Measurements from ENCODE around the gene XYLB. TPM values are rescaled to one million over a fixed set of nuclear protein-coding genes. Genes with fewer than 3 reads are reported as not detected.

XYLB gene
- polyA plus RNA-seq, 3 donors from 2014 or later, result 1.2 to 1.5 (median 1.4) TPM

GRCh38 chr3:38334142-38335055 lies 12.2 kb upstream of the XYLB start:
- H3K4me3 Mint-ChIP-seq, result no peak overlapping the region
- peaks cover 2 to 6% (median 6%) of the 10 kb centered on the region in 3 donors for H3K27me3 Mint-ChIP-seq (ENCODE audit: low read depth in 3 of 3)
- H3K9me3 Mint-ChIP-seq, result peaks cover 0 to 3% (median 0%) of the 10 kb centered on the region in 6 donors
- H3K27ac Mint-ChIP-seq, result no peak overlapping the region
- peaks cover 0 to 2% of the 10 kb centered on the region in 2 donors for H3K4me1 Mint-ChIP-seq
- DNase-seq, result no peak
- H3K36me3 Mint-ChIP-seq, result no peaks in the 10 kb centered on the region

DNA sequence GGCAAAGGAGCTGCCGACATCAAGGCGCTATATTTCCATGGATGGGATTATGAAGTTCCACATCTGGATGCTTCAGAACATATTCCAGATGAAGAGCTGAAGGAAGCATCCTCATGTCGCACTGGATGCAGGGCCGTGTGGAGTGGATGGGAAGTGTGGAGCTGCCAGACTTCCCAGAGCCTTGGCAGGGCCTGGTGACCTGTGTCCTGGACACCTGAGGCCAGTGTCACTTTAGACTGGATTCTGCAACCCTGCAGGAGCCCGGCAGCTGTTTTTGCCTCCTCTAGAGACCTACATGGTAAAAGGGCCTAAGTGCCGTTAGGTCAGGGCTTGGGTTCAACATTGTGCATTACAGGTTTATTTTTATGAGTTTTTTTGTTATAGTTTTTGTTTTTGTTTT lies 11.3 kb upstream of the XYLB start:
- H3K9me3 Mint-ChIP-seq, result peaks cover 0 to 3% (median 0%) of the 10 kb centered on the region in 6 donors
- H3K27ac Mint-ChIP-seq, result no peak overlapping the region
- H3K4me1 Mint-ChIP-seq, result peaks cover 0 to 2% of the 10 kb centered on the region in 2 donors
- no peak for DNase-seq
- H3K27me3 Mint-ChIP-seq (ENCODE audit: low read depth in 3 of 3), result peaks cover 2 to 6% (median 5%) of the 10 kb centered on the region in 3 donors
- no peaks in the 10 kb centered on the region for H3K36me3 Mint-ChIP-seq
- H3K4me3 Mint-ChIP-seq, result no peak overlapping the region

DNA sequence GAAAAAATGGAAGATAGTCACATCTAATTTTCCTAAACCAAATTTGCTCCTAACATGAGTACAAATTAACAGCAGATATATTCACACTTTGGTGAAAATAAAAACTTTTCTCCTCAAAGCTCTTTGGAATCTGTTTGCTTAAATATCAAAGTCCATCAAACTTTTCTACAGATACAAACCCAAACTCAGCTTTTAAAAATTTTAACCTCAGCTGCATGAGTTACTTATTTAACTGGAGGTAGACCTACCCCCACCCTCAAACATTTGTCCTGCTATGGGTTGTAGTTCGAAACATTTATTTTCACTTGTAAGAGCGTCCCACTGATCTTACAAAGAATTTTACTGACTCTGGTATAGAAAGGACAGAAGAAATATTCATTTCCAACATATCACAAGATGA lies 8.9 kb upstream of the XYLB start:
- Mint-ChIP-seq H3K4me1 (peaks cover 0 to 2% of the 10 kb centered on the region in 2 donors), H3K9me3 (peaks cover 0 to 3% (median 0%) of the 10 kb centered on the region in 6 donors), H3K36me3 (no peaks in the 10 kb centered on the region), H3K27ac (no peak overlapping the region), H3K4me3 (no peak overlapping the region), H3K27me3 (ENCODE audit: low read depth in 3 of 3) (peaks cover 2 to 5% (median 2%) of the 10 kb centered on the region in 3 donors)
- no peak for DNase-seq

- H3K9me3 Mint-ChIP-seq, result no peaks in the 10 kb centered on the region
- no peak overlapping the region for H3K27ac Mint-ChIP-seq
- no peak for DNase-seq
- H3K4me3 Mint-ChIP-seq, result no peak overlapping the region
- peaks cover 0 to 4% (median 0%) of the 10 kb centered on the region in 3 donors for H3K27me3 Mint-ChIP-seq (ENCODE audit: low read depth in 3 of 3)
- H3K36me3 Mint-ChIP-seq, result no peaks in the 10 kb centered on the region
- H3K4me1 Mint-ChIP-seq, result peaks cover 3 to 6% of the 10 kb centered on the region in 2 donors
Observed at GRCh38 chr3:38343797-38344594, 2.6 kb upstream of the XYLB start.

- Mint-ChIP-seq H3K36me3 (no peaks in the 10 kb centered on the region), H3K27ac (peak overlapping the region in 4 of 6 donors; percentile 26 to 82 (median 54)), H3K9me3 (no peaks in the 10 kb centered on the region), H3K27me3 (ENCODE audit: low read depth in 3 of 3) (peaks cover 0 to 4% (median 0%) of the 10 kb centered on the region in 3 donors), H3K4me3 (peak overlapping the region; percentile 75 to 90 (median 87)), H3K4me1 (peaks cover 3 to 6% of the 10 kb centered on the region in 2 donors)
- no peak for DNase-seq
Observed at GRCh38 chr3:38345879-38346586, 552 bp upstream of the XYLB start.

DNA sequence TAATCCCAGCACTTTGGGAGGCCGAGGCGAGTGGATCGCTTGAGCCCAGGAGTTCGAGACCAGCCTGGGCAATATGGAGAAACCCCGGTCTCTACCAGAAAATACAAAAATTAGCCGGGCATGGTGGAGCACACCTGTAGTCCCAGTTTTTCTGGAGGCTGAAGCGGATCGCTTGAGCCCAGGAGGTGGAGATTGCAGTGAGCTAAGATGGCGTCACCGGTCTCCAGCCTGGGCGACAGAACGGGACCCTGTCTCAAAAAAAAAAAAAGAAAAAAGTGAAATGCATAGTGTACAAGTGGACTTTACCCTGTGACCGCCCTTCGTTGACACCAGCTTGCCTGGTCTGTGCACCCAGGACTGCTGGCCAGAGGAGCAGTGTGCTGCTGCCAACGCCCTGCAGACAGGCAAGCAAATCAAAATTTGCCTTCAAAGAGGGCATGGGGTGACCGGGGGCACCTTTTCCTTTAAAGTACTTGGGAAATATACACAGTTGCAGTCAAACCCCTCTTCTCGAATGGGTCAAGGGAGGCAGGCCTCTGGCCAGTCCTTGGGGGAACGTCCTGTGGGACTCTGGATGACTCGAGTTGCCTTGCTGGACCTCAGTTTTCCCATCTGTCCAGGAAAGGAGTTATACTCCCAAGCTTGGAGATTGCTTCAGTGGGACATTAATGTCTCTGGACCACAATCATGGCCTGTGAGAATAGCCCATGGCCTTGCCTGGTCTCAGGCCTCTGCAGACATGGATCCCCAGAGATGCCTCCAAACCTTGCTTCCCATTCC lies 1.0 kb downstream of the XYLB start:
- peaks cover 3 to 6% of the 10 kb centered on the region in 2 donors for H3K4me1 Mint-ChIP-seq
- DNase-seq, result no peak
- peak overlapping the region in 4 of 5 donors; percentile 59 to 80 (median 67) for H3K4me3 Mint-ChIP-seq
- H3K27me3 Mint-ChIP-seq (ENCODE audit: low read depth in 3 of 3), result peaks cover 0 to 4% (median 0%) of the 10 kb centered on the region in 3 donors
- H3K36me3 Mint-ChIP-seq, result peaks cover 0 to 2% (median 0%) of the 10 kb centered on the region in 3 donors
- no peaks in the 10 kb centered on the region for H3K9me3 Mint-ChIP-seq
- H3K27ac Mint-ChIP-seq, result peak overlapping the region in 1 of 6 donors; percentile 32

- Mint-ChIP-seq H3K4me3 (no peak overlapping the region), H3K4me1 (peaks cover 3 to 6% of the 10 kb centered on the region in 2 donors), H3K9me3 (no peaks in the 10 kb centered on the region), H3K27ac (no peak overlapping the region), H3K36me3 (peaks cover 0 to 5% (median 0%) of the 10 kb centered on the region in 3 donors), H3K27me3 (ENCODE audit: low read depth in 3 of 3) (peaks cover 0 to 2% (median 0%) of the 10 kb centered on the region in 3 donors)
- no peak for DNase-seq
Observed at GRCh38 chr3:38348903-38349302, 2.3 kb downstream of the XYLB start.

DNA sequence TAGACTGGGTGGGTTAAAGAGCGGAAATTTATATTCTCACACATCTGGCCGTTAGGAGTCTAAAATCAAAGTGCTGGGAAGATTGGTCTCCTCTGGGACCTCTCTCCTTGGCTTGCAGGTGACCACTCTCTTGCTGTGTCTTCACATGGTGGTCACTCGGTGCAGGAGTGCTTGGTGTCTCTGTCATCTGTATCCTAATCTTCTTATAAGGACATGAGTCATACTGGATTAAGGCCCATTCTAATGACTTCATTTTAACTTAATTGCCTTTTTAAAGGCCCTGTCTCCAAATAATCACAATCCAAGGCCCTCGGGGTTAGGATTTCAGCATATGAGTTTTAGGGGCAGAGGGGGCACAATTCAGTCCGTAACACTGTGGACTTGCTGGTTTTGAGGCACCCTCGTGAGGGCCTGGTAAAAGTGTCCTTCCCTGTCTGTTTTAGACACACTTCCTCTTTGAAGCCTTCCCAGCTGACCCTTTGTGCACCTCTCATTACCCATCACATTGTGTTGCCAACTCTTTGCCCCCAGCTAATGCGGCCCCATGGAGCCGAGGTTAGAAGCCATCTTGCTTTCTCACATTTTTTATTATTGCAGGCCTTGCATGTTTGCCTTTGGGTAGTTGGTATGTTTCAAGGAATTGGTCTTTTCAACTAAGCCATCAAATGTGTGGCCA lies 3.2 kb downstream of the XYLB start:
- Mint-ChIP-seq H3K4me3 (no peak overlapping the region), H3K27ac (no peak overlapping the region), H3K4me1 (peaks cover 3 to 8% of the 10 kb centered on the region in 2 donors), H3K36me3 (peaks cover 0 to 6% (median 1%) of the 10 kb centered on the region in 3 donors), H3K27me3 (ENCODE audit: low read depth in 3 of 3) (no peaks in the 10 kb centered on the region), H3K9me3 (no peaks in the 10 kb centered on the region)
- no peak for DNase-seq

- no peaks in the 10 kb centered on the region for H3K27me3 Mint-ChIP-seq (ENCODE audit: low read depth in 3 of 3)
- DNase-seq, result no peak
- no peaks in the 10 kb centered on the region for H3K9me3 Mint-ChIP-seq
- no peak overlapping the region for H3K27ac Mint-ChIP-seq
- H3K36me3 Mint-ChIP-seq, result peaks cover 0 to 7% (median 2%) of the 10 kb centered on the region in 3 donors
- H3K4me1 Mint-ChIP-seq, result peaks cover 1 to 5% of the 10 kb centered on the region in 2 donors
- no peak overlapping the region for H3K4me3 Mint-ChIP-seq
Observed at GRCh38 chr3:38353151-38353550, 6.6 kb downstream of the XYLB start.

GRCh38 chr3:38354588-38355330 lies 8.2 kb downstream of the XYLB start:
- H3K36me3 Mint-ChIP-seq, result peaks cover 0 to 16% (median 2%) of the 10 kb centered on the region in 3 donors
- H3K27ac Mint-ChIP-seq, result no peak overlapping the region

DNA sequence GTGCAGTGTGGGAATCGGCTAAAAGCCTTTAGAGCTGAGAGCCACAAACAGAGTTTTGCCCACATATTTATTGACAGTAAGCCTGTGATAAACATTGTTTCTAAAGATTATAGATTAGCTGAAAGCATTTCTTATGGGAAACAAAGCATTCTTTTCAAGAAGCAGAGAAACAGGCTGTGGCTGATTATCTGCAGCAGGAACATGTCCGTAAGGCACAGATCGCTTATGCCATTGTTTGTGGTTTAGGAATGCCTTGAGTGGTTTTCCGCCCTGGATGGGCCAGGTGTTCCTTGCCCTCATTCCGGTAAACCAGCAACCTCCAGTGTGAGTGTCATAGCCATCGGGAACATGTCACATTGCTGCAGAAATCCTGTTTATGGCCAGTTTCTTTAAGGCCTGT lies 12.5 kb downstream of the XYLB start:
- Mint-ChIP-seq H3K27me3 (ENCODE audit: low read depth in 3 of 3) (no peaks in the 10 kb centered on the region), H3K27ac (no peak overlapping the region), H3K36me3 (peaks cover 0 to 11% (median 8%) of the 10 kb centered on the region in 3 donors), H3K4me1 (peaks cover 0 to 6% of the 10 kb centered on the region in 2 donors), H3K9me3 (no peaks in the 10 kb centered on the region), H3K4me3 (no peak overlapping the region)
- DNase-seq, result no peak

More at GRCh38 chr3:38354588-38355330, 8.2 kb downstream of the XYLB start:
- DNase-seq, result no peak
- Mint-ChIP-seq H3K4me1 (peaks cover 0 to 5% of the 10 kb centered on the region in 2 donors), H3K27me3 (ENCODE audit: low read depth in 3 of 3) (no peaks in the 10 kb centered on the region), H3K4me3 (no peak overlapping the region), H3K9me3 (no peaks in the 10 kb centered on the region)

GRCh38 chr3:38360345-38360744 lies 13.8 kb downstream of the XYLB start:
- Mint-ChIP-seq H3K36me3 (peaks cover 0 to 13% (median 9%) of the 10 kb centered on the region in 3 donors), H3K27me3 (ENCODE audit: low read depth in 3 of 3) (no peaks in the 10 kb centered on the region), H3K4me1 (peaks cover 9 to 13% of the 10 kb centered on the region in 2 donors), H3K27ac (no peak overlapping the region), H3K4me3 (no peak overlapping the region), H3K9me3 (no peaks in the 10 kb centered on the region)
- no peak for DNase-seq
